Glomerular visceral epithelial cell (primary cell): Measurements from ENCODE around the gene LIN54.
"Not testable (repeated sequence)": the region's sequence is repeated elsewhere in the genome, so short reads cannot be mapped to it uniquely, and the experiment has no call there.

Experiments used
- DNase-seq: peaks from one replicate; pipeline ENCODE4 v3.0.0-alpha.2; 2016; ENCODE audit errors: extremely low spot score

Gene LIN54

GRCh38 chr4:82947498-82947897 is 63.1 kb downstream of the LIN54 start:
- DNase-seq = no peak

- no peak for DNase-seq
Observed at GRCh38 chr4:82939414-82939813, 71.2 kb downstream of the LIN54 start.

GRCh38 chr4:82934441-82934840 is 76.2 kb downstream of the LIN54 start:
- no peak for DNase-seq

GRCh38 chr4:82930848-82931755 is 79.5 kb downstream of the LIN54 start:
- DNase-seq = no peak

- DNase-seq = no peak
Observed at GRCh38 chr4:82921795-82922194, 88.8 kb downstream of the LIN54 start.

GRCh38 chr4:82919386-82919785 is 91.2 kb downstream of the LIN54 start:
- no peak for DNase-seq

- no peak for DNase-seq
Observed at GRCh38 chr4:82918091-82918490, 92.5 kb downstream of the LIN54 start.

- DNase-seq = not testable (repeated sequence)
Observed at GRCh38 chr4:82913968-82914367, 96.7 kb downstream of the LIN54 start.

- no peak for DNase-seq
Observed at GRCh38 chr4:82913305-82913704, 97.3 kb downstream of the LIN54 start.

GRCh38 chr4:82909326-82909725 is 101.3 kb downstream of the LIN54 start:
- no peak for DNase-seq

- no peak for DNase-seq
Observed at GRCh38 chr4:82906469-82906868, 104.2 kb downstream of the LIN54 start.

- DNase-seq = peak; percentile 46
Observed at GRCh38 chr4:82905205-82905604, 105.4 kb downstream of the LIN54 start.

GRCh38 chr4:82903737-82904136 is 106.9 kb downstream of the LIN54 start:
- DNase-seq = no peak

- no peak for DNase-seq
Observed at GRCh38 chr4:82901183-82901718, 109.4 kb downstream of the LIN54 start.

- DNase-seq = peak; percentile 100
Observed at GRCh38 chr4:82900411-82901182, 110.0 kb downstream of the LIN54 start, which contains the start of gene THAP9. Gene THAP9 (plus strand): TSS chr4:82900735. CDS start chr4:82900803, 68 bp downstream.

GRCh38 chr4:82900066-82900410 is 110.6 kb downstream of the LIN54 start:
- no peak for DNase-seq

- no peak for DNase-seq
Observed at GRCh38 chr4:82899374-82900065, 111.1 kb downstream of the LIN54 start.

- peak; percentile 61 for DNase-seq
Observed at GRCh38 chr4:82898322-82899243, 112.0 kb downstream of the LIN54 start.

GRCh38 chr4:82896755-82897154 is 113.9 kb downstream of the LIN54 start:
- DNase-seq = no peak

- DNase-seq = no peak
Observed at GRCh38 chr4:82893942-82894341, 116.7 kb downstream of the LIN54 start.

- DNase-seq = no peak
Observed at GRCh38 chr4:82892467-82892802, 118.2 kb downstream of the LIN54 start.
